ENCODE results near the gene NUBPL. TPM values are rescaled to one million over a fixed set of nuclear protein-coding genes. Genes with fewer than 3 reads are reported as not detected.
A peak's percentile ranks its signal among the peaks of the same experiment; 100 is the strongest.

NUBPL gene, protein sequence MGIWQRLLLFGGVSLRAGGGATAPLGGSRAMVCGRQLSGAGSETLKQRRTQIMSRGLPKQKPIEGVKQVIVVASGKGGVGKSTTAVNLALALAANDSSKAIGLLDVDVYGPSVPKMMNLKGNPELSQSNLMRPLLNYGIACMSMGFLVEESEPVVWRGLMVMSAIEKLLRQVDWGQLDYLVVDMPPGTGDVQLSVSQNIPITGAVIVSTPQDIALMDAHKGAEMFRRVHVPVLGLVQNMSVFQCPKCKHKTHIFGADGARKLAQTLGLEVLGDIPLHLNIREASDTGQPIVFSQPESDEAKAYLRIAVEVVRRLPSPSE
- 9.8 and 9.9 TPM in 2 replicates for total RNA-seq (2014; rRNA removed; shearing (Covaris generic))

DNA sequence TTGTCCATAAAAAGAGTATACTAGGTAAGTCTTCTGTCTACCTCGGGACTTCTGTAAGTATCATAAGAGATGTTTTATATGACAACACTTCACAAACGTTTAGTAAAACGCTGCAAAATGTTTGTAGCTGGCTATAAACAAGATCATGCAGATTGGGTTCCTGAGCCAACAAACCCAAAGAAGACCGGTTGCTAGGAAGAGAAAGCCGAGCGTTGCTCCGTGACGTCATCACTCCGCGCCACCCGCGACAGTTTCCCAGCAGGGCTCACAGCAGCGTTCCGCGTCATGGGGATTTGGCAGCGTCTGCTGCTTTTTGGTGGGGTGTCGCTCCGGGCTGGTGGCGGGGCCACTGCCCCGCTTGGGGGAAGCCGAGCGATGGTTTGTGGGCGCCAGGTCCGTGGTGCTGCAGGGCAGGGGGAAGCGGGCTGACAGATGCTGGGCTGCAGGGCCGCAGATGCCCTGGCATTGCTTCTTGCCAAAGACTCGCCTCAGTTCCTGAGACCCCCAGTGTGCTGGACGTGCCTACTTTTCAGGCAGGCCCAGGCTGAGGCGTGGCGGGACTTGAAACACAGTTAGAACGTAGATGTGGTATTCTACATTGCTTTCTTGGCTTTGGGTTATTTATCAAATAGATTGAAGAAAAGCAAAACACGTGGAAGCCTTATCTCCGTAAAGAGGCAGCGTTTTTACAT, at the start of gene NUBPL:
Gene NUBPL, plus strand, starts transcription at position 250 of the 692 bp plus-strand sequence. Its CDS starts 36 bp downstream, at position 286.
- DNase-seq (ENCODE audit: low spot score), result peak; percentile 73

DNA sequence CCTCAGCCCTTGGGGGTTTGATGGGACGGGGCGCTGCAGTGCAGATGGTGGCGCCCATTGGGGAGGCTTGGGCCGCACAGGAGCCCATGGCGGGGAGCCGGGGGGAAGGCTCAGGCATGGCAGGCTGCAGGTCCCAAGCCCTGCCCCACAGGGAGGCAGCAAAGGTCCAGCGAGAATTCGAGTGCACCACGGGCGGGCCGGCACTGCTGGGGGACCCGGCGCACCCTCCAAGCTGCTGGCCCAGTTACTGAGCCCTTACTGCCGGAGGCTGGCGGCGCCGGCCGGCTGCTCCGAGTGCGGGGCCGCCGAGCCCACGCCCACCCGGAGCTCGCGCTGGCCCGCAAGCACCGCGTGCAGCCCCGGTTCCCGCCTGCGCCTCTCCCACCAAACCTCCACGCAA, 34.1 kb upstream of the NUBPL start:
- no peak for DNase-seq (ENCODE audit: low spot score)

DNA sequence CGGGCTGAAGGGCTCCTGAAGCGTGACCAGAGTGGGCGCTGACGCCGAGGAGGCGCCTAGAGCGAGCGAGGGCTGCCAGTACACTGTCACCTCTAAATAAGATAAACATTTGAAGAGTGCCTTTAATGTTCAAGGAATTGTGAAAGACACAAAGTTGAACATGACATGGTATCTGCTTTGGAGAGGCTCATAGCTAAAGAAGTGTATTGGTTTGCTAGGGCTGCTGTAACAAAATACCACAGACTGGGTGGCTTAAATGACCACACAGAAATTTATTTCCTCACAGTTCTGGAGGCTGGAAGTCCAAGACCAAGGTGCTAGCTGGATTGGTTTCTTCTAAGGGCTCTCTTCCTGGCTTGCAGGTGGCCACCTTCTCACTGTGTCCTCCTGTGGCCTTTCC, 33.7 kb upstream of the NUBPL start:
- DNase-seq (ENCODE audit: low spot score), result no peak

DNA sequence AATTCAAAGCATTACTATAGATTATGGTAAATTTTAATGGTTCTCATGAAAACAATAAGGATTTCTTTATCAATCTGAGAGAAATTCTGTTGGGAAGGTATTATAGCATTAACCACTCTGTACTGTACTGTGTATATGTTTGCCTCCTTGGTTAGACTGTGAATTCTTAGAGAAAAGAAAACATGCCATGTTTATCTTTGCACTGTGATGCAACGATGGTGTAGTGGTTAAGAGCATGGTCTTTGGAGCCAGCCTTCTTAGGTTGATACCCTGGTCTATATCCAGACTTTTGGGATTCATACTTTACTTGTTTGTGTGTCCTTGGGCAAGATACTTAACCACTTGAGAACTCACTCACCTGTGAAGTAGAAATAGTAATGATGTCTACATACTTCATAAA, 32.2 kb upstream of the NUBPL start:
- no peak for DNase-seq (ENCODE audit: low spot score)

DNA sequence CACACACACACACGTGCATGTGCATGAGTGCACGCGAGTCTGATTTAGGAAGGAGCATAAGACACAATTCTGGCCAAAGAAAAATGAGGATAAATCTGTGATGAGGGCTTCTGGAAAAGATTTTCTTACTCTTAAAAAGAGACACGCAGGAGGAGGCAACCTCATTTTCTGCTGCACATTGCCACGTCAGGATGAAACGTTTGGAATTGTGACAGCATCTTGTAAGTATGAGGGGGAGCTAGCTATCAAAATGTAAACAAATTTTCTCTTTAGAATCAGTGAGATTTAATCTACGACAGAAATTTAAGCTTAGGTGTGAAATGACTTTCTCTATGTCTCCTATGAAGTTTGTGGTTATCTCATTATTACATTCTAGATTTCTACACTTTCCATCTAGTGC, 31.1 kb upstream of the NUBPL start:
- DNase-seq (ENCODE audit: low spot score), result no peak

DNA sequence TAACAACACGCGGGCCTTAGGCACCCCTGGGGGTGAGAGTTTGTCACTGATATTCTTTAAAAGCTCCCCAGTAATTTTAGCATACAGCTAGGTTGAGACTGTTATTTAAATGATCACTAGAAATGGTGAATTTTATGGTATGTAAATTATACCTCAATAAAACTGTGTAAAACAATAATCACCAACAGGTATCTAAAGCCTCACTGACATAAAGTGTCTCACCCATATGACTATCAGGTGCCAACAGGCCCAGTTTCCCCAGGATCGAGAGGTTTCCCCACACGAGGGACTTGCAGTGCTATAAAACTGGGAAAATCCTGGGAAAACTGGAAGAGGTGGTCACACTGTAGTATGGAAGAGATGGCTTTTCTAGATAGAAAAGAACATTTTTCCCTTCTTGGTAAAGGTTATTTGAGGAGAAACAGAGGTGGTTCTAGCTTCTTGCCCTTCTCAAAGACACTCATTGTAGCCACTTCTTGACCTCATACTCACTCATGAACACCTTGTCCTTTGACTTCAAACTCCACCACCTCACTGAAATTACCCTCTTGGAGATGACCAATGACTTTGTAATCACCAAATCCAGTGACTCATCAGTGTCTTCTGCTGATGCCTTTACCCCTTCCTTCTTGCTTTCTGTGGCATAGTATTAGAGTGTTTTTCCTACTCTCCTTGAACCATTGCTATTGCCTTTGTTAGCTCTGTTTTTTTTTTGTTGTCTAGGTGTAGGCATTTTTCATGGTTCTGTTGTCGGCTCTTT, 24.8 kb upstream of the NUBPL start:
- no peak for DNase-seq (ENCODE audit: low spot score)

DNA sequence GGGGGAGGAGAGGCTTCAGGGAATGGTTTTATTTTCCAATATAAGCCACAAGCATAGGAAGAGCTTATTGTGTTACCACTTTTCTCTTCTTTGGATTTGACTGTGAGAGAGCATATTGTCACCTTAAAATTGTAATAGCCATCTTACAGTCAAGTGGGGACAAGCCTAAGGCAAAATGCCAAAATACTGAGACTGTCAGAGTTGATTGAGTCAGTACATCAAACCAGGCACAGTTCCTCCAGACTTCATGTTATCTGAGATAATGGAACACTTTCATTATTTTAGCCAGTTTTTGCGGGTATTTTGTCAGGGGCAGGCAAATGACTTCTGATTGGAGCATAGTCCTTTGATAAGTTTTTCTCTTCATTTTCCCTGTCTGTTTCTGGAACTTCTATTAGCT, 19.5 kb upstream of the NUBPL start:
- no peak for DNase-seq (ENCODE audit: low spot score)

DNA sequence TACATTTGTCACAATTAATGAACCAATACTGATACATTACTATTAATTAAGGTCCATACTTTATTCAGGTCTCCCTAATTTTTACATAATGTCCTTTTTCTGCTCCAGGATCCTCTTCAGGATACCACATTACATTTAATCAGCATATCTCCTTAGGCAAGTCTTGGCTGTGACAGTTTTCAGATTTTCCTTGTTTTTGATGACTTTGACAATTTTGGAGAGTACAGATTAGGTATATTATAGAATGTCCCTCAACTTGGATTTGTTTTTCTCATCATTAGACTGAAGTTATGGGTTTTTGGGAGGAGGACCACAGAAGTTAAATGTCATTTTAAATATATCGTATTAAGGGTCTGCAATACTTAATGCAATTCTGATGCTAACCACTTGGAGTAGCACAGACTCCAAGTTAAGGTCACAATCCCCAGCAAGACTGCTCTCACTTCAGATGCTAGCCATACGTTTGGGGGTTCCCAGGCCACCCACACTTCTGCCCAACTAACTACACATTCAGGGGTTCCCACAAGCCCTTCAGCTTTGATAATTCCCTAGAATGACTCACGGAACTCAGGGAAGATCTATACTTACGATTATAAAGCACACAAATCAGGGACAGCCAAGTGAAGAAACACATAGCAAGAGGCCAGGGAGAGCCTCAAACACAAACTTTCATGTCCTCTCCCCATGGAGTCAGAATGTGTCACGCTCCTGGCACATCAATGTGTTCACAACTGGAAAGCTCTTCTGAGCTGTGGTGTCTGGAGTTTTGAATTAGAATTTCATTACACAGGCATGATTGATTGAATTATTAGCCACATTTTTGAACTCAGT, 17.0 kb upstream of the NUBPL start:
- DNase-seq (ENCODE audit: low spot score), result no peak

DNA sequence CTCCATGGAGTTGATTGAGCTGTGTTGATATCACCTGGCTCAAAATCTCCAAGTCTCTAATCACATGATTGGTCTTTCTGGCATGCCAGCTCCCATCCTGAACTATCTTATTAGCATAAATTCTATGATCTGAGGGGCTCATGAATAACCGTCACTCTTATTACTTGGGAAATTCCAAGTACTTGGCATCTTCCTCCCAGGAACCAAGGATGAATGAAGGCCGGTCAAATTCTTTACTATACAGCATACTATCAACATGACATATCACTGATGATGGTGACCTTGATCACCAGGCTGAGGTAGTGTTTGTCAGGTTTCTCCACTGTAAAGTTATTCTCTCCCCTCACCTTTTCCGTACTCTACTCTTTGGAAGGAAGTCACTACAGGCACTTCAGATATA, 16.4 kb upstream of the NUBPL start:
- no peak for DNase-seq (ENCODE audit: low spot score)

DNA sequence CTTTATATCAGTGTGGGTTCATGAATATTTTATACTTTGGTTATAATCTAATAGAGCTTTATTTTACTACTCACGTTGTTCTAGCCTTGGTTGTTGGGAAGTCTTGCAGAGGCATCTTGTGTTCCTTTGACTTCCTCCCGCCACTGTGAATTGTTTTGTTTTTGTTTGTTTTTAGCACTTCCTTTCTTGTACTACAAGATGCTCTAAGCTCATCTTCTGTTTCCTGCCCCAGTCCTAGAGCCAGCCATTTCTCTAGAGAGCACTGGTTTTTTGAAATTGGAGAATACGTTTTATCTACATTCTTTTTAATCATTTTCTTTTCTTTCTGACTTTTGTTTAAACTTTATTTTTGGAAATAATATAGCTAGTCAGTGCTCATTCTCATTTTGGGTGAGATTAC, 15.9 kb upstream of the NUBPL start:
- no peak for DNase-seq (ENCODE audit: low spot score)

DNA sequence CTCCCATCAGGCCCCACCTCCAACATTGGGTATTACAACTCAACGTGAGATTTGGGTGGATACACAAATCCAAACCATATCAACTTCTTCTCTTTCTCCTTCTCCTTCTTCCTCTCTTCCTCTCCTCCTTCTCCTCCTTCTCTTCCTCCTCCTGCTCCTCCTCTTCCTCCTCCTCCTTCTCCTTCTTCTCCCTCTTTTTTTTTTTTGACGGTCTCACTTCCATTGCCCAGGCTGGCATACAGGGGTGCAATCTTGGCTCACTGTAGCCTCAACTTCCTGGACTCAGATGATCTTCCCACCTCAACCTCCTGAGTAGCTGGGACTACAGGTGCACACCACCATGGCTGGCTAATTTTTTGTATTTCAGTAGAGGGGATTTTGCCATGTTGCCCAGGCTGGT, 11.4 kb upstream of the NUBPL start:
- no peak for DNase-seq (ENCODE audit: low spot score)

DNA sequence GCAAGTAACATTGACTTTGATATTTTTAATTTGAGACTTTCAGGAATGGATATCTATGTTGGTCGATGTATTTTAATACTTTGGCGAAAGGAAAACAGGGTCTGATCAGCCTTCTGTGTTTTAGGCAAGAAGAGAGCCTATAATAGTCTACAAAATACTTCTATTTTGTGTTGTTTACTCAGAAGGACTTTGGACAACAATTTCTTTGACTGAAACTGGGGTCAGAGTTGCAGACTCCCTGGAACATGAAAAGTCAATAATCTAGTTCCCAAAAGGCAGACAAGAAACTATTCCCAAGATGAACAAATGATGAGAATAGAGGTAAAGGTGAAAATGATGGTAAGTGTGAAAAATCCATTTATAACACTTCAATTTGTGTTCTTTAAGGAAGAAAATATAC, 10.6 kb upstream of the NUBPL start:
- DNase-seq (ENCODE audit: low spot score), result no peak

DNA sequence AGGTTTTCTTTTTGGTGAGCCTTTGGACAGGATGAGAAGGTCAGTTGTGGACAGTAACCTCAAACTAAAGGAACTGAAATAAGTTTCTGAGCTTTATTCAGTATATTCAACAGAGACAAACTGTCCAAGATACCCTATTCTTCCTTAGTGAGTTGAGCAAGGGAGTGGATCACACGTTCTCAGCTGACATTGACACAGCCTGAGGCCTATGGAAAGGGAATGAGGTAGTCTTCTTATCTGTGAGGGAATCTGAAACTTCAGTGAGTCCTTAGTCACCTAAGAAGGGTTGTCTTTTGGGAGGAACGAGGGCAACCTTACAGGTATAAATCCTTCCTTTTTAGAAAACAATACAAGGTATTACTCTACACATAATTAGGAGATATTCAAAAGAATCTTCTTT, 5.0 kb upstream of the NUBPL start:
- DNase-seq (ENCODE audit: low spot score), result no peak

DNA sequence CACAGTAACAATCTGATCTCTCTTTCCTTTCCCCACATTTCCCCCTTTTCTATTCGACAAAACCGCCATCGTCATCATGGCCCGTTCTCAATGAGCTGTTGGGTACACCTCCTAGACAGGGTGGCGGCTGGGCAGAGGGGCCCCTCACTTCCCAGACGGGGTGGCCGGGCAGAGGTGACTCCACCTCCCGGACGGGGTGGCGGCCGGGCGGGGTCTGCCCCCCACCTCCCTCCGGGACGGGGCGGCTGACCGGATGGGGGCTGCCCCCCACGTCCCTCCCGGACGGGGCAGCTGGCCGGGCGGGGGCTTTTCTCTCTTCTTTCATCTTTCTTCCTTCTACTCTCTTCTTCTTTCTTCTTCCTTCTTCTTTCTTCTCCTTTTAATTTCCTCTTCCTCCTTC, 1.3 kb upstream of the NUBPL start:
- DNase-seq (ENCODE audit: low spot score), result no peak

DNA sequence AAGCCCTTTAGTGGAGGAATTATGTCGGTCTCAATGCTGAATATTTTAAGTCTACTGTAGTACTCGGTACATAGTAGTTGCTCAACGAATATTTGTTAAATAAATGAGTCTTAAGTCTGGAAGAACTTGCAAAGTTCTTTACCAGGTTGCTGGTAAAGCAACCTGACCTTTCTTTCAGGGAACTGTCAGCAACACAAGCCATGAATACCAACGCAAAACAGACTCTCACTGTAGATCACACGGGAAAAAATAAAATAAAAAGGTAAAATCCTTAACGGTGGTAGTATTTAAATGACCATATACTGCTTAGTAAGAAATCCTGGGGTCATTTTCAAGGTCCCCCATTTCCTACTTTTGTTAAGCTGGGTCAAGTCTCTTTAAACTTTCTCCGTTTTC, 447 bp upstream of the NUBPL start:
- no peak for DNase-seq (ENCODE audit: low spot score)

DNA sequence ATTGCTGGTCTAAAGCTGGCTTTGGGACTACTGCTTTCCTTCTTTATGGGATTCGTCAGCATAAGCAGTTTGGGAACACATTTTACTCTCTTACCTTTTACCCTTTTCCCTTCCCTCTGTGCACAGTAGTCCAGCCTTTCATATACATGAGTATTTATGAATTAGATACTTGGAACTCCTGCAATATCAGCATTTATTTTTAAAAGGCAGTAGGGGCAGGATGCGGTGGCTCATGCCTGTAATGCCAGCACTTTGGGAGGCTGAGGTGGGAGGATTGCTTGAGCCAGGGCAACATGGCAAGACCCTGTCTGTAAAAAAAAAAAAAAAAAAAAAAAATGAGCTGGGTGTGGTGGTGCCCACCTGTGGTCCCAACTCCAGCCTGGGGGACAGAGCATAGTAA, 3.0 kb downstream of the NUBPL start:
- DNase-seq (ENCODE audit: low spot score), result no peak

DNA sequence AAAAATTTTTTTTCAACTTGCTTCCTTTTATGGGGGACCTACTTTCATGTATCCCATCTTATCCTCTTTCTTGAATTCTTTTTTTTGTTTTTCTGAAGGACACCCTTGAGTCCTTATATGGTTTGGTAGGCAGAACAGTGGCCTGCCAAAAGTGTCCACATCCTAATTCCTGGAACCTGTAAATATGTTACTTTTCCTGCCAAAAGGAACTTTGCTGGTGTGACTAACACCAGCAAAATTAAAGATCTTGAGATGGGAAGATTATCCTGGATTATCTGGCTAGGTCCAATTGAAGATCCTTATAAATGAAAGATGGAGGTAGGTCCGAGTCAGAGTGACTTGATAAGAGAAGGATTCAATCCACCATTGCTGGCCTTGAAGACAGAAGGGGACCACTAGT, 5.3 kb downstream of the NUBPL start:
- no peak for DNase-seq (ENCODE audit: low spot score)

DNA sequence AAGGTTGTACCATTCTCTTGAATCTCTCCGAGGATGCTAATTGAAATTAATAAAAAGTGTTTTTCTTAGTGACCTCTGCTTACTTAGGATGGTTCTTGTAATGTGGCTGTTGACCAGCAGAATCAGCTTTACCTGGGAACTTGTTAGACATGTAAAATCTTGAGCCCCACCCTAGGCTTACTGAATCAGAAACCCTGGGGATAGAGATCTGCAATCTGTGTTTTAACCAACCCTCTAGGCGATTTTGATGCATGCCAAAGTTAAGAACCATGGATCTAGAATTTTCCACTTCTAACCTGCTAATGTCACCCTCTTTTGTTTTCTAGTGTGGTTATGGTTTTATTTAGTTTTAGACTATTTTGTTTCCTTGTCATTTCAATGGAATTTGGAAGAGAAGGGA, 6.5 kb downstream of the NUBPL start:
- DNase-seq (ENCODE audit: low spot score), result no peak

DNA sequence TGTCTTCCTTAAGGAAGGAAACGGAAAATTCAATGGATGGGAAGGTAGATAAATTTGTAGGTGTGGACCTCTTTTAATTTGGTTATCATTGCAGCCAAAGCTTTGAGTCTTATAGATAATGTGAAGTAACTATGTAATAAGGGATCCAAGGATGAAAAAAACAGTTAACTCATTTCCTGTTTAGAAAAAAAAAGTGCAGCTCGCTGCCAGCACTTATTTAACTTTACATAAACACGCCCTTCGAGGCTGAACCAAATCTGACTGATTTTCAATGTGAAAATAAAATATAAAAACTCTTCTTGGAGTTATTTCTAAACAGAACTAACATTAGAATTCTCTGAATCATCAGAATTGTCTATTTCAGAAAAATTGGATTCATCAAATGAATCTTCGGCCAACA, 7.0 kb downstream of the NUBPL start:
- no peak for DNase-seq (ENCODE audit: low spot score)

DNA sequence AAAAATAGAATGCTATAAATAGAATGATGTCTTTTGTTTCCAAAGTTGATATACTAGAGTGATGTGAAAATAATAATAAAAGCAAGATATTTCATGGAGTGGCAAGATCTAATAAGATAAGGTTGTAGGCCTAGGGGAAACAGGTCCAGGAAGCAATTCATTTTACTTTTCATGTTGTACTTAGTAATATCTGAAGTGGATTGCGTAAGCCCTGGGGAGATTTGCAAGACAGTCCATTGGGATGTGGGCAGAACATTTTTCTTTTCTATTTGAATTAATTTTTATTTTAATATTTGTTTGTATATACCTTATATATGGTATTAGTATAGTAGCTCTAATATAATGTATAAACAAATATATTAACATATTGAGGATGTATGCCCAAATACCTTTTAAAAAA, 7.5 kb downstream of the NUBPL start:
- DNase-seq (ENCODE audit: low spot score), result no peak

DNA sequence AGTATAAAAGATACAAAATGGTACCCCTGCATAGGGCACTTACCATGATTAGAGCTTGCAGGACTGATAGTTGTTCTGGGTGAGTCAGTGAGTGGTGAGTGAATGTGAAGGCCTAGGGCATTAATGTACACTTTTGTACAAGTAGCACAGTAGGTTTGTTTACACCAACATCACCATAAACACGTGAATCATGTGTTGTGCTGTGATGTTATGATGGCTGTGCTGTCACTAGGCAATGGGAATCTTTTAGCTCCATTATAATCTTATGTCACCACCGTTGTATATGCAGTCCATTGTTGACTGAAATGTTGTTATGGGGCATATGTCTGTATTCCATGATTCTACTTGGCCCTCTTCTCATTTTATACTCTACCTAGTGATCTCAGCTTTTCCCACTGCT, 11.8 kb downstream of the NUBPL start:
- DNase-seq (ENCODE audit: low spot score), result no peak

DNA sequence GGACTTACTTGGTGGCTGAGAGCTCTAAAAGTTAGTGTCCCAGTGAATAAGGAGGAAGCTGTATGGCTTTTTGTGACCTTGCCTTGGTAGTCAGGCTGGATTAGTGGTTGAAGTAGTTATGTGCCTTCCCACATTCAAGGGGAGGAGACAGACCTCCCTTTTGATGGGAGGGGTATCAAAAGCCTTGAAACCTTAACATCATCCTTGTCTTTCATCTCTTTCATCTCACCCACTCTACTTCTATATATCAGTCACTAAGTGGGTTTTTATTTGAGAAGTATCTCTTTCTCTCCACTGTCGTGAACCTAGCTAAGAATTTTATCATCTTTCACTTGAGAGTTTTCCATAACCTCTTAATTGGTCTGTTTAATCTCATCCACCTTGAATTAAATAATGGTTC, 15.7 kb downstream of the NUBPL start:
- no peak for DNase-seq (ENCODE audit: low spot score)

Measured in A172 (cell line).